Prostate gland (tissue), 2 donors: ENCODE data around the gene GPBP1L1. TPM values are rescaled to one million over a fixed set of nuclear protein-coding genes. Genes with fewer than 3 reads are reported as not detected.

Experiments
- DNase-seq: peaks from one replicate; pipeline ENCODE4 v3.0.0-alpha.2; 2019; ENCODE audit warnings: low spot score
- H3K27ac ChIP-seq, 2 donors: fragments of 200-600 bp; sonication (generic); 2 replicates each; pipeline ENCODE4 v1.5.1; 2017 to 2019
- H3K27me3 ChIP-seq: fragments of 200-600 bp; sonication (generic); replicated peaks from 2 replicates; pipeline ENCODE4 v1.5.1; 2019; ENCODE audit not compliant: insufficient read depth
- H3K36me3 ChIP-seq, 2 donors: fragments of 200-600 bp; sonication (generic); 1 replicate in 1 of 2; 2 replicates in 1 of 2; pipeline versions ENCODE4 v1.5.1 to v1.8.1; 2017 to 2019
- H3K4me1 ChIP-seq: fragments of 200-600 bp; sonication (generic); replicated peaks from 2 replicates; pipeline ENCODE4 v1.5.1; 2019
- H3K4me3 ChIP-seq, 2 donors: fragments of 200-600 bp; sonication (generic); 2 replicates each; pipeline ENCODE4 v1.5.1; 2017 to 2019
- H3K9me3 ChIP-seq: fragments of 200-600 bp; sonication (generic); 2 replicates; pipeline ENCODE4 v1.5.1; 2017
- CTCF ChIP-seq, 4 experiments: fragments of 200-600 bp in 2 of 4; fragments of 450-650 bp in 2 of 4; sonication (generic) in 2 of 4; IDR thresholded peaks; 1 replicate in 3 of 4; 2 replicates in 1 of 4; pipeline ENCODE4 v1.5.1; 2016 to 2019; ENCODE audit warnings: antibody characterized with exemption in 4 of 4, mild to moderate bottlenecking in 2 of 4, moderate library complexity in 2 of 4
- POLR2A ChIP-seq: fragments of 450-650 bp; IDR thresholded peaks from one replicate; pipeline ENCODE4 v1.6.1; 2016; ENCODE audit warnings: antibody characterized with exemption, mild to moderate bottlenecking
- POLR2AphosphoS5 ChIP-seq: sonication (generic); formaldehyde crosslinking; IDR thresholded peaks from one replicate; pipeline ENCODE4 v1.6.1; 2017; ENCODE audit warnings: antibody characterized with exemption
- WGBS: methylation state at CpG from one replicate; pipeline ENCODE4 v1.1.5; 2018; 5-methylcytosine and 5-hydroxymethylcytosine counted together
- intact Hi-C: fragments of 100-400 bp; cut with DNase I; formaldehyde crosslinking; loops from one replicate; pipeline ENCODE4 v1.14.2; 2022
- small RNA-seq, 2 donors: library from RNA; depleted of rRNA; stranded (forward); fragments of <200 nt; gene quantifications; one replicate each; pipeline ENCODE3, GENCODE V24; 2016
- total RNA-seq, 2 donors: library from RNA; depleted of rRNA; stranded (reverse); fragments of >200 nt; gene quantifications; one replicate each; pipeline ENCODE4 v1.1.0, GENCODE V29; 2016

GPBP1L1 gene
- total RNA-seq, 2 donors from 2014 or later: 120 to 153 TPM

DNA sequence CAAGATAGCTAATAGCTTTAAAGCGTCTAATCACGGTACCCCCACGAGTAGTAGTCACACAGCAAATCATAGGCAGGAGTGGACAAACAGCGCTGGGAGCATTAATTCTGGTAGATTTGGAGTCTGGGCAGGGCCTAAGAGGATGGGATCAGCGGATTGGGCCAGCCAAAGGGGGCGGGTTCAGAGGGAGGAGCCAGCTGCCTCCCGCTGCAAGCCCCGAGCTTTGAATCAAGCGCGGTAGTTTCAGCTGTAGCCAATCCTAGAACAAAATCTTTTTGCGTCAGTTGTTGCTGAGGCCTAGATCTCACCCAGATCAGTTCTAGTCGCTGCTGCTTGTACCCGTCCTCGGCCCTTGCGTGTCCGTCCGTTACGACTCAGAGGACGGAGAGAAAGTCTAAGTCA is 103.1 kb downstream of the GPBP1L1 start:
- Histone ChIP-seq H3K27ac (peak overlapping the region; percentile 94 to 95), H3K9me3 (no peaks in the 10 kb centered on the region), H3K4me1 (peaks cover 10% of the 10 kb centered on the region), H3K36me3 (no peaks in the 10 kb centered on the region), H3K4me3 (peak overlapping the region; percentile 93 to 99), H3K27me3 (no peaks in the 10 kb centered on the region)
- intact Hi-C loops: loop anchor here (5.0 kb wide), 1 partner anchor 104 kb away; the partner anchor contains the start of genes GPBP1L1 and TMEM69
- WGBS: under 1% methylated on average over 19 of the region's 19 CpGs
- no peak for TF ChIP-seq CTCF (IDR thresholded peaks at IDR 0.05)
- peak; percentile 56 for TF ChIP-seq POLR2AphosphoS5
- TF ChIP-seq POLR2A: no peak
- peak; percentile 95 for DNase-seq

Small RNA genes within 50 kb of the gene (small RNA-seq; reads per million reads assigned to genes)
- 0 reads per million in 2 donors for gene AL355480.1
- gene AL355480.2: 0 reads per million in 2 donors
- gene AL355480.3: 0 reads per million in 2 donors
- 0 reads per million in 2 donors for gene AL355480.4

Other genes with a start within 250 kb of the GPBP1L1 start
- 10 to 100 TPM; 21.4 to 26.4 TPM for gene TESK2, start 195.4 kb downstream of the GPBP1L1 start, total RNA-seq
- gene CCDC163, start 186.5 kb downstream of the GPBP1L1 start, total RNA-seq: 1 to 10 TPM; 1.6 to 1.7 TPM
- 1 to 10 TPM; 5.2 to 6.7 TPM for gene MMACHC, start 186.2 kb downstream of the GPBP1L1 start, total RNA-seq
- gene PRDX1, start 164.6 kb downstream of the GPBP1L1 start, total RNA-seq: 100 to 1,000 TPM; 210 to 335 TPM
- 100 to 1,000 TPM in 1 of 2 donors, 10 to 100 TPM in 1; 49.7 to 132 TPM for gene AKR1A1, start 135.7 kb downstream of the GPBP1L1 start, total RNA-seq
- 100 to 1,000 TPM in 1 of 2 donors, 10 to 100 TPM in 1; 66.5 to 115 TPM for gene NASP, start 102.5 kb downstream of the GPBP1L1 start, total RNA-seq
- gene CCDC17, start 62.5 kb downstream of the GPBP1L1 start, total RNA-seq: 1 to 10 TPM; 1.3 to 3.8 TPM
- 10 to 100 TPM; 29.6 to 32.9 TPM for gene TMEM69, start 1.6 kb upstream of the GPBP1L1 start, total RNA-seq
- 10 to 100 TPM; 14.8 to 16.1 TPM for gene IPP, start 64.1 kb upstream of the GPBP1L1 start, total RNA-seq
- gene MAST2, start 117.1 kb upstream of the GPBP1L1 start, total RNA-seq: 10 to 100 TPM; 25.2 to 81.3 TPM